HG03095 (cell line): Measurements from ENCODE around the gene DUS2.

ENCODE experiments used
- ATAC-seq: cut with Tn5 transposase; IDR thresholded peaks from one replicate; pipeline ENCODE4 v1.9.1; 2021; ENCODE audit warnings: moderate library complexity; ENCODE audit not compliant: unreplicated experiment

The DUS2 gene

DNA sequence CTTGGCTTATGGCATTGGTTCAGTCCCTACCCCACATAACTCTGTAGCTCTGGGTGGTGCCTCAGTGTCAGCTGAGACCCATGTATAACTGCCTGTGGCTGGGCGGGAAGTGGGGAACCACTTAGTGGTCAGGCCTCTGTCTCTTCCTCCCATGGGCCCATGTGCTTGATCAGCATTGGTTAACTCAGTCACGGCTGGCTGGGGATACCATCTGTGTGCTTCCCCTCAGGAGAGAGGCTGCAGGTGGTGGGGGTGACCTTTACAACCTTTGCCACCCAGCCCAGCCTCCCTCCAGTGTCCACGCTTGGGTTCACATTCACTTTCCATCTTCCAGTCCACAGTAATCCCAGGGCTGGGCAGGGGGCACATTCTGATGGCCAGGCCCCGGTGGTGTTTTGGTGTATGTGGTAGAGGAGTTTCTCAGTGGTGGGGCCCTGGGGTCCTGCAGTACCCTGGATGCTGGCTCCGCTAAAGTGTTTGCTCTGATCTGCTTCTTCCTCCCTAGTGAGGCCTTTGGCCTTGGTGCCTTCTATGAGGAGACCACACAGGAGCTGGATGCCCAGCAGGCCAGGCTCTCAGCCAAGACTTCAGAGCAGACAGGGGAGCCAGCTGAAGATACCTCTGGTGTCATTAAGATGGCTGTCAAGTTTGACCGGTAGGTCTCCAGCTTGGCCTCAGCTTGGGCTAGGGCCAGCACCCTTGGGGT, 51.9 kb downstream of the DUS2 start:
- ATAC-seq: peak; percentile 73

DNA sequence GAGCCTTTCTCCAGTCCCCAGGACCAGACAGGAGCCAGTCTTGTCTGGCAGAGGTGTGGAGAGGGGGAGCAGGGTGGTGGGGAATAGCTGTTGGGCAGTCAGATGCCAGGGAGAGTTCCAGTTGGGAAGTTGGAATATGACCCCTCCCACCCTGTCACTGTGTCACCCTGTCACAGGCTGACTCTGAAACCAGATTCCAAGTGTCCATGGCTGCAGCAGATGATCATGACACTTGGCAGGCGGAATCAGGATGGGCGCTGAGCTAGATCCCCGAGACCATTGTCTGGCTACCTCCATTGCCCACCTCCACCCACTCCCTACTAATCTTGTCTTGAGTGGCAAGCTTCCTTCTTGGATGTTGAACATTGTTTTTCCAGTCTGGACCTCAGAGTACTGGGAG, 52.9 kb downstream of the DUS2 start:
- no peak for ATAC-seq

DNA sequence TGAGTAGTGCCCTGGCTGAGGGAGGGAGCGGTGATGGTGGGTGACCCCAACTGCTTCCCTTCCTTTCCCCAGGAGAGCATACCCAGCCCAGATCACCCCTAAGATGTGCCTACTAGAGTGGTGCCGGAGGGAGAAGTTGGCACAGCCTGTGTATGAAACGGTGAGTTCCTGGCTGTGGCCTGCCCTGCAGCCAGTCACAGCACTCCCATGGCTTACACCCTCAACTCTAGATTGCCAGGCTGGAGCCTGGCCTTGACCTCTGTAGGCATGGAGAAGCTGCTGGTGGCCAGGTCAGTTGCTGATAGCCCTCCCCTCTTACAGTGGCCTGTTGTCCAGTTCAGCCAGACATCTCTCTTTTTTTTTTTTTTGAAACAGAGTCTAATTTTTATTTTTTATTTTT, 53.5 kb downstream of the DUS2 start:
- ATAC-seq: no peak

DNA sequence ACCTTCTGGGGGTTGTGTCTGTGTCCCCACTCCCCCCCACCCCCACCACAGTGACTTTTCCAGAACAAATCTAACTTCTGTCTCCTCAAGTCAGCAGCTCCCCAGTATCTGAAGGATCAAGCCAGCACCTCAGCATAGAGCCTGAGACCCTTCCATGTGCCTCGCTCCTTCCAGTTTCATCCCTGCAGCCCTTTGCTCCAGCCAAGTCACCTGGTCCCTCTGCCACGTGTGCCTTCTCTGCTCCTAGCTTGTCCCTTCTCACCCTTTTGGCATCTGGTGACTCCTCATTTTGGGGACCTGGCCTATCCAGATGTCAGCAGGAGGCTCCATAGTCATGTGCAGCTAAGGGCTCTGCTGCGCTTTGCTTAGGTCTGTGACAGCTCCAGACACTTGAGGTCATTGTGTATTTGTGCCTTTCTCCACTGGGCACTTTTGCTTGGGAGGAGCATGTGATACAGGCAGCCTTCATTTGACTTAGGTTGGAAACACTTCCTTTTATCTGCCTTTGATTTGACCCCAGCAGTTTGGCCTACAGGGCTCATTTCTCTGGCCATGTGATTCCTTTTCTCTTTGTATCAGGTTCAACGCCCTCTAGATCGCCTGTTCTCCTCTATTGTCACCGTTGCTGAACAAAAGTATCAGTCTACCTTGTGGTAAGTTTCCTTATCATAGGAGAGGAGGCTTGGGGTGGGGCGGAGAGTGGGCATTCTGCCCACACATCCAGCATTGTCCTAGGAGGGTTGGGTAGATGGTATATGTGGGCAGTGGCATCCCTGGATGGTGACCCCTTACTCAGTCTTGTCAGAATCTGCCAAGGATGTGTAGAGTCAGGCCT, 55.0 kb downstream of the DUS2 start:
- no peak for ATAC-seq

DNA sequence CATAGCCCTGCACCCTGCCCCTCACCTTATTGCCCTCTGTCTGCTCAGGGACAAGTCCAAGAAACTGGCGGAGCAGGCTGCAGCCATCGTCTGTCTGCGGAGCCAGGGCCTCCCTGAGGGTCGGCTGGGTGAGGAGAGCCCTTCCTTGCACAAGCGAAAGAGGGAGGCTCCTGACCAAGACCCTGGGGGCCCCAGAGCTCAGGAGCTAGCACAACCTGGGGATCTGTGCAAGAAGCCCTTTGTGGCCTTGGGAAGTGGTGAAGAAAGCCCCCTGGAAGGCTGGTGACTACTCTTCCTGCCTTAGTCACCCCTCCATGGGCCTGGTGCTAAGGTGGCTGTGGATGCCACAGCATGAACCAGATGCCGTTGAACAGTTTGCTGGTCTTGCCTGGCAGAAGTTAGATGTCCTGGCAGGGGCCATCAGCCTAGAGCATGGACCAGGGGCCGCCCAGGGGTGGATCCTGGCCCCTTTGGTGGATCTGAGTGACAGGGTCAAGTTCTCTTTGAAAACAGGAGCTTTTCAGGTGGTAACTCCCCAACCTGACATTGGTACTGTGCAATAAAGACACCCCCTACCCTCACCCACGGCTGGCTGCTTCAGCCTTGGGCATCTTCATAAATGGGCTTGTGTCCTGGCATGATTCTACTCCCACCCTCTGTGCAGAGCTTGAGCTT, 55.8 kb downstream of the DUS2 start:
- no peak for ATAC-seq

DNA sequence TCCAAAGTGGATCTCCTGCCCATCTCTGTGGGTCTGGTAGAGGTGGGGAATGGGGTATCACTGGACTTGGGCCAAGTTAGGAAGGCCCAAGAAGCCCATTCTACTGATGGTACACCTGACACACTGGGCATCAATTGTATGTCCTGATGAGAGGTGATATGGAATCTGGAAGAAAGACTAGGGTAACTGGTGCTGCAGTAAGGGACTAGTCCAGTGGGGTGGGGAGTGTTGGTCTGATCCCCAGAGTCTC, 56.2 kb downstream of the DUS2 start:
- no peak for ATAC-seq

DNA sequence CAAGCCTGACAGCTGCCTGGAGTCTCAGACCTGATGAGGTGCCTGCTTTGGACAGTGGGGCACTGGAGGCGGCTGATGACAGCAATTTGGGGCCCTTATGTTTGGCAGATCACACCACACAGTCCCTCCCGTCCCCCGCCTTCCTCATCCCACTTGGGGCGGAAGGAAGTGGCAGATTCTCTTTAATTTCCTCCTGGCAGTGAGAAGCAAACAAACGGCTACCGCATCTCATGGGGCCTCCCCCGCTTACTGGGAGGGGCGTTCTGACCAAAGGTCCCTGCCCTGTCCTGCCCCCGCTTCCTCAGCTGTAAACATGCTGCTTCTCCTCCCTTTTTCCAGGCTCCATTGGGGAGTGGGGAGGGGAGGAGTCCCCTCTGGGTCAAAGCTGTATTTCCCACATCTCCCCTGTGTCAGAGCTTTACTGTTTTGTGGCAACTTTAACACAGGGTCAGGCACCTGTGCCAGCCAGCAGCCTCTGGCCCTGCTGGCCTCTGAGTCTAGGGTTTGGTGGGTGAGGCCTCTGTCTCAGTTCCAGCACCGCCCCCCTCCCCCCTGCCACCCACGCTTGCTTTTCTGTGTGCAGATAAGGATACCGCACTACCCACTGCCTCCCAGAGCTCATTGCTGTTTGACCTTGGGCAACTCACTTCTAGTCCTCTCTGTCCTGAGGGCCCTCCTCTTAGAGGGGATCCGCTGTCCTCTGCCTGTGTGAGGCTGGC, 56.7 kb downstream of the DUS2 start:
- ATAC-seq: no peak

DNA sequence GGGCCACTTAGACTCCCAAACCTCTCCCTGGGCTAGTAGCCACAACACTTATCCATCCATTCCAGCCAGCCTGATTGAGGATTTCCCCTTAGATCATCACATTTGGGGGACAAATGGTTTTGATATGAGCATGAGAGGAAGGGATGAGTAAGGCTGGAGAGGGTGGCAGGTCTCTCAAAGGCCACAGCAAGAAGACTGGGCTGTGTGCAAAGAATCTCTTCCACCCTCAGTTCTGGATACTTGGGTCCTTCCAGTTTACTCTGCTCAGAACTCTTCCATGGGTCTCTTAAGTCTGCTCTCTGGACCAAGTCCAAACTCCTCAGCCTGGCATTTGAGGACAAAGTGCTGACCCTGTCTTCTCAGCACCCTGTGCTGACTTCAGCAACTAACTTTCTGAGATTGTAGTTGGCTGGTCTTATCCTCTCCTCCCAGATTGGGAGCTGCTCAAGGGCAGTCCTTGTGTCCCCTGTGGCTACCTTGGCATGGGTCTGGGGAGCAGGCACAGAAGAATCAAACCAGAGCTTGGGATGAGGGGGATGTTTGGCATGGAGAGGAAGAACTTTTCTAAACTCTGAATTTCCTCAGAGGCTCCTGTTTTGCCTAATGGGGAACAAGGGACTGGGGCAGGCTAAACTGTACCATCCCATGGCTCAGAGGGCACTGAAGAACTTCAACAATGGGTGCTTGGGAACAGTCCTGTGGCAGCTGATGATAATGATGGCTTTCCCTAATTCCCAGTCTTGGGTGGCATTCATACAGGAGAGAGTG, 59.0 kb downstream of the DUS2 start:
- no peak for ATAC-seq

DNA sequence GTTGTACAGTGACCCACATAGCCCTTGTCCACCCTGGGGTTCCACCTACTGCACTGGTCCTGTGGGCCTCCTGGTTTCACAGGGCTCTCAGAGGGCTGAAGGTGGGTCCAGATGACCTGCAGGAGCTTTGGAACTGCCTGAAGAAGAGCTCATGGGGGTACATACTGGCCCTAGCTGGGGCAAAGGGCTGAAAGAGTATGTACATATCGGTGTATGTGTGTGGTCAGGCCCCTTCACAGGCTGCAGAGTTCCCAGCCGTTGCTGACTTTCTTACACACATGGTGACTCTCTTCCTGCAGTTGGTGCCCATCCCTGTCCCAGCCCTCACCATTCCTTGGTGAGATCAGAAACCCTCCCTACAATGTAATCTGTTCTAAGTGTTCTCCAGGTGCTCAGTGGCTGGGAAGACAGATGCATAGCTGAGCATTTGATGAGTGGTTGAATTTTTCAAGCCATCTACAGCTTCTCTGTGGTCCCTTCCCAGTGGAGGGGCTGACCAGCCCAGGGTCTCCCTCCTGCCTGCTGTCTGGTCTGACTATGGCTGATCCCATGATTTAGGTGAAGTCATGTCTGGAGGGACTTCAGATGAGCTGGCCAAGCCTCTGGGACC, 59.6 kb downstream of the DUS2 start:
- ATAC-seq: no peak

DNA sequence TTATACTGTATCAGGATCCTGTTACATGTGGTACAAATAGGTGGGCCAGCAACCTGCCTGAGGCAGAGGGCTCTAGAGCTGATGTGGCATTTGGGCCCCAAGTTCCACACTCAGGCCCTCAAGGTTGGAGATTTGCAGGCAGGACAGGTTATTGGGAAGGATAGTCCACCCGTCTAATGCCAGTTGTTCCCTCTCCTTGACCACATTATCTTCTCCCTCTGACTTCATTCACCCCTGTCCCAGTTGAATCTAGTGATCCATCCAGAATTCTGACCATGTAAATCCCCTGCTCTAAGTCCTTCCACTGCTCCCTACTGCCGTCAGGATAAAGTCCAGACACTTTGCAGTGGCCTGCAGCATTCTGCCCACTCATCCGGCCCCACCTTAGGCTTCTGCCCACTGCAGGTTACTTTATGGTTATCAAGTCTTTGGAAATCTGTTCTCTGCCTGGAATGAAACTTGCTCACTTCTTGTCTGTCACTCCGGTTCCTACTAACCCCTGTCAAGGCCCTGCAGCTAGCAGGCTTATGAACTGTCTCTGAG, 60.2 kb downstream of the DUS2 start:
- no peak for ATAC-seq

DNA sequence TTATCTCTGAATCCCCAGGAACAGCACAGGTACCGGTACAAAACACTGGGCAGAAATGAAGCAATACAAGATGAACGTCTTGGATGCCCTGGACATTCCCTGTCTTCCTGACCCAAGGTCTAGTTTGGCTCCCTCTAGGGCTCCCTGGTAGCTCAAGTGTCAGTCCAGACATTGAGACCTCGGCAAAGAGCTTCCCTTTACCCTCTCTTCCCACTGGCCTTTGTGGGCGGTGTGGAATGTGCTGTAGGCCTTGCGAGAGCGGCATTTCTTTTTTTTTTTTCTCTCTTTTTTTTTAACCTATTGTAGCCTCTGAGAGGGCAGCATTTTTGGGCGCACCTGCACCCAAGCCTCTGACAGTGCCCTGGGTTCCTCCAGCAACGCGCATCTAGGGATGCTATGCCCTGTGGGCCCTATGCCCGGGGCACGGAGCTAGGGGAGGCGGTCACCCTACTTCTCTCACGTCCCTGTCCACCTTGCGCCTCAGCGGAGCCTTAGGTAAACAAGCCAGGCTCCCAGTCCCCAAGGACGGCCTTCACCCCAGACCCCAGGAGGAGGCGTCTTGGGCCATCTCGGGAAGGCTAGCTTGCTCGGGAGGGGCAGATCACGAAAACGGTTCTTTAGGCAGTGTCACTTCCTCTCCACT, 60.9 kb downstream of the DUS2 start:
- no peak for ATAC-seq

DNA sequence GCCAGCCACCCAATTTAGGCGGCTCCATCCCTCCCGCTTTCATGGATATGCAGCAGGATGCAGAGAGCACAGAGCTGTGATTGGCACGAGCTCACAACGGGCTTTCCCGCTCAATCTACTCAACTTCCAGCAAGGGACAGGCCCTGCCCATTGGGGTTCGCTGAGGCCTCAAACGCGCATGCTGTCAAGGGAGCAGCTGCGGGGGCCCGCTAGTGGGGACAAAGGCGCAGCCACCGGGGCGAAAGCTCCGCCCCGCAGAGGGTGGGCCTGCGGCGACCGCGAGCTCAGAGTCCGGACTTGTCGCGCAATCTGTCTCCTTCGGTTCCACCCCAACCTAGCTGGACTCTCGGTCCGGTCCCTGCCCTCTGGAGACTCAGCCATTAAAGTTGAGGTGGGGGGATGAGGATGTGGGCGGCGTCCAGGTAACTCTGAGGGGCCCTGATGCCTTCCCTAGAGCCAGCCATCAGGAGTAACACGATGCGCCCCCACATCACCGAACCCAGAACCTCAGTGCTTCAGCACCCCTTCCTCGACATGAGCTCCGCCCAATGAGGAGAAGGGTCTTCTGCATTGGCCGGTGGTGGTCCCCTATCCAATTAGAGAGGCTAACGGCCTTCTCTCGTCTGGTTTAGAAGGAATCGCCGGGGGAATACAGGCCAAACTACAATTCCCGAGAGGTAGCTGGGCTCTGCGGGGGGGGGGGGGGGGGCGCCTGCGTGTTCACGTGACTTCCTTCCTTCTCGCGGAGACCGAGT, 61.6 kb downstream of the DUS2 start:
- ATAC-seq: peak; percentile 53

DNA sequence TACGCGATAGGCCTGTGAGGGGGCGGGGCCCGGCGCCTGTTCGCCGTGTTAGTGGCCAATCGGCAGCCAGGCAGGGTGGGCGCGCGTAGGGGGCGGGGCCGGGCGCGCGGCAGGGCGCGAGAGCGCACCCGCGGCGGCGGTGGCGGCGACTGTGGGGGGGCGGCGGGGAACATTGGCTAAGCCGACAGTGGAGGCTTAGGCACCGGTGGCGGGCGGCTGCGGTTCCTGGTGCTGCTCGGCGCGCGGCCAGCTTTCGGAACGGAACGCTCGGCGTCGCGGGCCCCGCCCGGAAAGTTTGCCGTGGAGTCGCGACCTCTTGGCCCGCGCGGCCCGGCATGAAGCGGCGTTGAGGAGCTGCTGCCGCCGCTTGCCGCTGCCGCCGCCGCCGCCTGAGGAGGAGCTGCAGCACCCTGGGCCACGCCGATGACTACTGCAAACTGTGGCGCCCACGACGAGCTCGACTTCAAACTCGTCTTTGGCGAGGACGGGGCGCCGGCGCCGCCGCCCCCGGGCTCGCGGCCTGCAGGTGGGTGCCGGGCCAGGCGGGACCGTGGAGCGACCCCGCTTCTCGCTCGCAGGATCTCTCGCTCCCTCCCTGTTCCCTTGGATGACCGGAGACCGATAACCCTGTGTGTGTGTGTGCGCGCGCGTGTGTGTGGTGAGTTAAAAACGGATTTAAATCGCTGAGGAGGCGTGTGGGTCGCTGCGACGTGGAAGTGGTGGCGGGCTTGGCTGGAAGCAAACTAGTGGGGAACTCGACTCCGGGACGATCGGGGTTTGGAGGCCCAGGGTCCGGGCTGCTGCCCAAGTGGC, 62.4 kb downstream of the DUS2 start, which contains the start of gene NFATC3:
Gene NFATC3 (plus strand): TSS at position 112 of the 813 bp plus-strand sequence. CDS start 312 bp downstream, at position 424.
- peak; percentile 37 for ATAC-seq

DNA sequence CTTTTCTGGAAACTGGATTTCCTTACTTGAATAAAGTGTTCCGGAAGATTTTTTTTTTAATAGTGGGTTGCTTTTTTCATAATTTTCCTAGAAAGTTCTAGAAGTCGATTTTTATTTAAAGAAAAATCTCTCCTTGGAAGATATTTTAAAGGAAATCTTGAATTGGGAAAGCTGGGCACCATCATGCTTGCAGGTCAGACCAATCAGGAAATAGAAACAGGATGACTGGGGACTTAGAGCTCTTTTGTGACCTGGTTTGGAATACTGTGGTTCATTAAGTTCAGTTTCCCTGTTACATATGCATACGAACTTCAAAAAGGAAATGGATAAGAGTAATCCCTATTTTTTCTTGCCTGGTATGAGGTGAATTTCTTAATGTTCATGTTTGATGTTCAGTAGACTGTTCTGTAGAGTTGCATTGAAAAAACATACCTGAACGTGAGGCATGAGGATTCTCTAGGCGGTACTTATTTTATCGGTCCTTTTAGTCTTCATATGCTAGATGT, 63.3 kb downstream of the DUS2 start:
- ATAC-seq: no peak

DNA sequence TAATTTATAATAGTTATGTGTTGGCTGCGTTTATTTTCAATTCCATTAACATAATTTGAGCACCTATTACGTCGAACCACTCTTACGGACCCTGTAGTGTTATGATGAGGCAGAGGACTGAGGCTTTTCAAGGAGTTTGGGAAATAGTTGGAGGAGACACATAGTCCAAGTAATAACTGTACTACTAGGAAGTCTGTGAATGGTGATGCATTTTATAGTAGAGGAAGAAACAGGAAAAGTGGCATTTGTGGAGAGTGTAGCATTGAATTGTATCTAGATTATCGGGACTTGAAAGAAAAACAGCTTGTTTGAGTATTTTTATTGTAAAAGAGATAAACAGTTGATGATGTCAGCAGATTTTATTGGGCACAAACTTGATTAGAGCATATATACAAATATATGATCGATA, 63.8 kb downstream of the DUS2 start:
- no peak for ATAC-seq

DNA sequence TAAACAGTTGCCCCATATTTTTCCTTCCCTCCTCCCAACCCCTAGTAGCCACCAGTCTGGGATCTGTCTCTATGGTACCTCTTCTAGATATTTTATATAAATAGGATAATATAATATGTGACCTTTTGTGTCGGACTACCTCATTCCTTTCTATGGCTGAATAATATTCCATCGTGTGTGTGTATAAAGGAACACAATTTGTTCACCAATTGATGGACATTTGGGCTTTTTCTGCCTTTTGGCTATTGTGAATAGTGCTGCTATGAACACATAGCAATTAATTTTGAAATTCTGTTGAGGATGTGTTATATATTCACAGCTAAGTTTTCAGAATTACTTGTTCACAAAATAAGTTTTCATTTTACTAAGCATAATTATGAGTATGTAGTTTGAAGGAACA, 64.6 kb downstream of the DUS2 start:
- ATAC-seq: no peak

DNA sequence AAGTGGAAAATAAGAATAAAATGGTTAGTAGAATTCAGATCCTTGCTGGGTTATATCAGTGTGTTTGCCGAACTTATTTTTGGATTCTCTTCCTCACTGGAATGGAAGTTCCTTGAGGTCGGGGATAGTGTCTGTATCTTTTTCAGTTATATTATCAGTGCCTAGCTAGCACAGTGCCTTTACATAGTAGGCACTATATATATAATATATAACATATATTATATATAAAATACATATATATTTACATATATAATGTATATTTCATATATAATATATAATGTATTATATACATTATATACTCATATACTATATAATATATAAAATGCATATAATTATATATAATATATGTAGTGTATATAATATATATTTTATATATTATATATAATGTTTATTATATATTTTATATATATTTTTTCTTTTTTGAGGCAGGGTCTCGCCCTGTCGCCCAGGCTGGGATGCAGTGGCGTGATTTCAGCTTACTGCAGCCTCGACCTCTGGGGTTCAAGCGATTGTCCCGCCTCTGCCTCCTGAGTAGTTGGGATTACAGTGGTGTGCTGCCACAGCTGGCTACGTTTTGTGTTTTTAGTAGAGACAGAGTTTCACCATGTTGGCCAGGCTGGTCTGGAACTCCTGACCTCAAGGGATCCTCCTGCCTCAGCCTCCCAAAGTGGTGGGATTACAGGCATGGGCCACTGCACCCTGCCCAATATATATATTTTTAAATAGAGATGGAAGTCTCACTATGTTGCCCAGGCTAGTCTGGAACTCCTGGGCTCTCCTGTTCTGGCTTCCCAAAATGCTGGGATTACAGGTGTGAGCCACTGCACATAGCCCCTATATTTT, 65.3 kb downstream of the DUS2 start:
- ATAC-seq: no peak
